ENCODE measurements around the gene ZNF695. TPM values are rescaled to one million over a fixed set of nuclear protein-coding genes. Genes with fewer than 3 reads are reported as not detected.

Gene ZNF695
- total RNA-seq, 1 experiment from 2014 or later: 14.7 TPM

GRCh38 chr1:246978785-246979184, 29.1 kb downstream of the ZNF695 start:
- TF ChIP-seq CTCF (conservative IDR thresholded peaks at IDR 0.05; ENCODE audit: low read depth, low read length) (no peak), EZH2phosphoT487 (IDR thresholded peaks at IDR 0.05; ENCODE audit: borderline replicate concordance, low read length) (no peak), EZH2 (IDR thresholded peaks at IDR 0.05; ENCODE audit: low read length, unreplicated experiment) (no peak)
- CTCF ChIA-PET: no interaction called here
- Histone ChIP-seq H3K27ac (ENCODE audit: low read length) (no peak overlapping the region), H3K4me3 (ENCODE audit: low read length) (no peak overlapping the region), H3K9me3 (ENCODE audit: low read length) (peaks cover 73% of the 10 kb centered on the region), H3K9ac (ENCODE audit: low read length) (no peak overlapping the region), H3F3A (ENCODE audit: low read length, unreplicated experiment) (no peaks in the 10 kb centered on the region), H3K9me2 (replicated peaks; ENCODE audit: low read length) (no peaks in the 10 kb centered on the region), H3K4me2 (ENCODE audit: low read length) (no peak overlapping the region), H3K36me3 (ENCODE audit: low read depth, low read length) (peaks cover 94% of the 10 kb centered on the region), H4K20me1 (ENCODE audit: low read length) (no peaks in the 10 kb centered on the region), H3K79me2 (ENCODE audit: low read length) (no peaks in the 10 kb centered on the region), H3K27me3 (ENCODE audit: low read length) (no peaks in the 10 kb centered on the region), H2AFZ (ENCODE audit: low read length) (no peak overlapping the region), H3K4me1 (ENCODE audit: insufficient read depth, low read length) (no peaks in the 10 kb centered on the region)
- no TSS peak for BruUV-seq (replicated peaks)
- POLR2A ChIA-PET (ENCODE audit: unreplicated experiment): no interaction called here
- intact Hi-C loops (cut with micrococcal nuclease): no loop called here
- ATAC-seq (no peak), DNase-seq (no peak)

- H3K4me3 ChIP-seq (ENCODE audit: low read length): no peak overlapping the region
- H3K36me3 ChIP-seq (ENCODE audit: low read depth, low read length): peaks cover 94% of the 10 kb centered on the region
- no peaks in the 10 kb centered on the region for H3K9me2 ChIP-seq (replicated peaks; ENCODE audit: low read length)
- H2AFZ ChIP-seq (ENCODE audit: low read length): no peak overlapping the region
- no peak overlapping the region for H3K9ac ChIP-seq (ENCODE audit: low read length)
- ChIA-PET POLR2A (ENCODE audit: unreplicated experiment) (interaction anchor here (0.6 kb wide), 1 partner anchor 47 kb away, joined by 6 read pairs; the partner anchor contains the start of gene AHCTF1), CTCF (no interaction called here)
- H3K9me3 ChIP-seq (ENCODE audit: low read length): peaks cover 72% of the 10 kb centered on the region
- no peaks in the 10 kb centered on the region for H3K79me2 ChIP-seq (ENCODE audit: low read length)
- ATAC-seq (no peak), DNase-seq (no peak)
- H3F3A ChIP-seq (ENCODE audit: low read length, unreplicated experiment): no peaks in the 10 kb centered on the region
- no TSS peak for BruUV-seq (replicated peaks)
- H3K27ac ChIP-seq (ENCODE audit: low read length): no peak overlapping the region
- no peaks in the 10 kb centered on the region for H4K20me1 ChIP-seq (ENCODE audit: low read length)
- no peak for TF ChIP-seq EZH2phosphoT487 (IDR thresholded peaks at IDR 0.05; ENCODE audit: borderline replicate concordance, low read length)
- TF ChIP-seq CTCF (conservative IDR thresholded peaks at IDR 0.05; ENCODE audit: low read depth, low read length): no peak
- TF ChIP-seq EZH2 (IDR thresholded peaks at IDR 0.05; ENCODE audit: low read length, unreplicated experiment): no peak
- no peak overlapping the region for H3K4me2 ChIP-seq (ENCODE audit: low read length)
- no peaks in the 10 kb centered on the region for H3K27me3 ChIP-seq (ENCODE audit: low read length)
- no peaks in the 10 kb centered on the region for H3K4me1 ChIP-seq (ENCODE audit: insufficient read depth, low read length)
- intact Hi-C loops (cut with micrococcal nuclease): no loop called here
These were observed 29.6 kb downstream of the ZNF695 start for GRCh38 chr1:246978281-246978680.

GRCh38 chr1:246971969-246972368, 35.9 kb downstream of the ZNF695 start:
- H3K9me3 ChIP-seq (ENCODE audit: low read length): peaks cover 22% of the 10 kb centered on the region
- no peak for TF ChIP-seq EZH2 (IDR thresholded peaks at IDR 0.05; ENCODE audit: low read length, unreplicated experiment)
- TF ChIP-seq CTCF (conservative IDR thresholded peaks at IDR 0.05; ENCODE audit: low read depth, low read length): no peak
- TF ChIP-seq EZH2phosphoT487 (IDR thresholded peaks at IDR 0.05; ENCODE audit: borderline replicate concordance, low read length): no peak
- CTCF ChIA-PET: no interaction called here
- no peak overlapping the region for H3K27ac ChIP-seq (ENCODE audit: low read length)
- H3K36me3 ChIP-seq (ENCODE audit: low read depth, low read length): peaks cover 62% of the 10 kb centered on the region
- no peaks in the 10 kb centered on the region for H3K79me2 ChIP-seq (ENCODE audit: low read length)
- no peaks in the 10 kb centered on the region for H3K9me2 ChIP-seq (replicated peaks; ENCODE audit: low read length)
- H3K4me1 ChIP-seq (ENCODE audit: insufficient read depth, low read length): no peaks in the 10 kb centered on the region
- no peaks in the 10 kb centered on the region for H3F3A ChIP-seq (ENCODE audit: low read length, unreplicated experiment)
- intact Hi-C loops (cut with micrococcal nuclease): no loop called here
- no TSS peak for BruUV-seq (replicated peaks)
- H3K4me3 ChIP-seq (ENCODE audit: low read length): no peak overlapping the region
- DNase-seq (no peak), ATAC-seq (no peak)
- no peaks in the 10 kb centered on the region for H4K20me1 ChIP-seq (ENCODE audit: low read length)
- POLR2A ChIA-PET (ENCODE audit: unreplicated experiment): no interaction called here
- no peak overlapping the region for H3K4me2 ChIP-seq (ENCODE audit: low read length)
- no peaks in the 10 kb centered on the region for H3K27me3 ChIP-seq (ENCODE audit: low read length)
- H2AFZ ChIP-seq (ENCODE audit: low read length): no peak overlapping the region
- no peak overlapping the region for H3K9ac ChIP-seq (ENCODE audit: low read length)

Measured in PC-3 (cell line).